DND-41 (cell line): ENCODE data around the gene PREX1.

ENCODE experiments used
- CTCF ChIP-seq: IDR thresholded peaks from 2 replicates; pipeline ENCODE4 v1.5.1; 2012; ENCODE audit warnings: borderline replicate concordance, low read length, moderate library complexity, mild to moderate bottlenecking; ENCODE audit not compliant: poor library complexity, severe bottlenecking; ENCODE audit errors: extremely low read depth
- EZH2 ChIP-seq: IDR thresholded peaks from 3 replicates; pipeline ENCODE4 v1.6.1; 2012; ENCODE audit warnings: borderline replicate concordance, low read depth, mild to moderate bottlenecking, moderate library complexity, low read length, inconsistent platforms; ENCODE audit not compliant: severe bottlenecking

DNA sequence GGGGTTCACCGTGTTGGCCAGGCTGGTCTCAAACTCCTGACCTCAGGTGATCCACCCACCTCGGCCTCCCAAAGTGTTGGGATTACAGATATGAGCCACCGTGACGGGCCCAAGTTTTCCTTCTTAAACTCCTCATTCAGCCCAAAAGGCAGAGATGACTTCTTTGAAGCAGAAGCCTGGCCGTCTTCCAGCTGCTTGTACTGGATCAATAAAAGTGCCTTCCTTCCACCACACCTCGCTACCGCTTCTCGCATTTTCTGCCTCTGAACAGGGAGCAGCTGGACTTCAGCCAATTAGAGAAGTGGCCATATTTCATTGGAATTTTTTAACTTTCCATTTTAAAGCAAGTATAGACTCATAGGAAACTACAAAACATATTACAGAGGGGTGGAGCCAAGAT, 241.1 kb downstream of the PREX1 start:
- TF ChIP-seq CTCF (no peak), EZH2 (no peak)
